ENCODE results near the gene HAUS5.

GRCh38 chr19:35569281-35569781 is 43.2 kb upstream of the HAUS5 start:
- no peak for TF ChIP-seq MXI1 (conservative IDR thresholded peaks at IDR 0.05; ENCODE audit: poor library complexity, severe bottlenecking)
- TF ChIP-seq CTCF (IDR thresholded peaks at IDR 0.05; ENCODE audit: poor library complexity, severe bottlenecking): no peak
- no peak for TF ChIP-seq SMC3 (conservative IDR thresholded peaks at IDR 0.05; ENCODE audit: poor library complexity)
- TF ChIP-seq EZH2 (IDR thresholded peaks at IDR 0.05; ENCODE audit: borderline replicate concordance, insufficient read depth, low read length, poor library complexity, severe bottlenecking): no peak
- TF ChIP-seq EP300 (conservative IDR thresholded peaks at IDR 0.05; ENCODE audit: poor library complexity, severe bottlenecking): no peak
- TF ChIP-seq REST (IDR thresholded peaks at IDR 0.05; ENCODE audit: borderline replicate concordance): no peak
- TF ChIP-seq RAD21 (conservative IDR thresholded peaks at IDR 0.05): no peak
